ENCODE measurements around the gene AGAP2. TPM values are rescaled to one million over a fixed set of nuclear protein-coding genes. Genes with fewer than 3 reads are reported as not detected.

Gene AGAP2
- total and polyA plus RNA-seq, 2 of the 13 experiments (the other 11 are each of a cell fraction or from before 2014, with no cell fraction given), result 0.38 to 0.45 TPM

GRCh38 chr12:57771873-57772428, 33.4 kb upstream of the AGAP2 start, which contains the start of gene METTL1 (continued):
- TF ChIP-seq PBX3 (CRISPR knock-in tag; IDR thresholded peaks at IDR 0.05; ENCODE audit: borderline replicate concordance) (no peak), ZNF512 (CRISPR knock-in tag; IDR thresholded peaks at IDR 0.05) (no peak), FOXA1 (IDR thresholded peaks at IDR 0.05) (no peak), FOXA1 (CRISPR knock-in tag; IDR thresholded peaks at IDR 0.05) (no peak), ATF6 (CRISPR knock-in tag; conservative IDR thresholded peaks at IDR 0.05) (0 out of 2 replicates have a peak, but pooled peaks have one; percentile 57), ZNF574 (CRISPR knock-in tag; IDR thresholded peaks at IDR 0.05) (peak; percentile 90), ISX (CRISPR knock-in tag; conservative IDR thresholded peaks at IDR 0.05) (no peak), ZNF776 (CRISPR knock-in tag; IDR thresholded peaks at IDR 0.05) (peak; percentile 25; the same call in 1 of the 2 replicates), SNAPC5 (CRISPR knock-in tag; IDR thresholded peaks at IDR 0.05; ENCODE audit: borderline replicate concordance) (0 out of 2 replicates have a peak, but pooled peaks have one; percentile 70), TSC22D2 (CRISPR knock-in tag; IDR thresholded peaks at IDR 0.05; ENCODE audit: borderline replicate concordance) (peak; percentile 88; the same call in 1 of the 2 replicates), SMAD1 (CRISPR knock-in tag; IDR thresholded peaks at IDR 0.05; ENCODE audit: borderline replicate concordance, low read depth) (no peak), ISL2 (CRISPR knock-in tag; IDR thresholded peaks at IDR 0.05) (peak; percentile 59), ZSCAN12 (CRISPR knock-in tag; IDR thresholded peaks at IDR 0.05) (0 out of 2 replicates have a peak, but pooled peaks have one; percentile 23), ZNF362 (CRISPR knock-in tag; IDR thresholded peaks at IDR 0.05; ENCODE audit: borderline replicate concordance) (peak; percentile 61; the same call in 1 of the 2 replicates), ZNF317 (CRISPR knock-in tag; IDR thresholded peaks at IDR 0.05) (no peak; the same call in 1 of the 2 replicates), PRPF4 (IDR thresholded peaks at IDR 0.05; ENCODE audit: low read depth, low read length, poor library complexity, severe bottlenecking) (no peak), RBM22 (optimal IDR thresholded peaks at IDR 0.05; ENCODE audit: low read length) (no peak), DR1 (CRISPR knock-in tag; IDR thresholded peaks at IDR 0.05) (peak; percentile 86), ZNF430 (CRISPR knock-in tag; IDR thresholded peaks at IDR 0.05) (0 out of 2 replicates have a peak, but pooled peaks have one; percentile 85), HES4 (CRISPR knock-in tag; IDR thresholded peaks at IDR 0.05; ENCODE audit: borderline replicate concordance) (peak; percentile 56; the same call in 1 of the 2 replicates)
